Measurements from ENCODE around the gene TIMM10.

GRCh38 chr11:57549983-57550382 lies 19.4 kb upstream of the TIMM10 start:
- no peak for TF ChIP-seq CTCF (IDR thresholded peaks at IDR 0.05)
- no peak for TF ChIP-seq EZH2 (IDR thresholded peaks at IDR 0.05)
